ENCODE data around the gene PPIC. TPM values are rescaled to one million over a fixed set of nuclear protein-coding genes. Genes with fewer than 3 reads are reported as not detected.
"Not testable (repeated sequence)": the region's sequence is repeated elsewhere in the genome, so short reads cannot be mapped to it uniquely, and the experiment has no call there.

Gene PPIC
- total RNA-seq, 1 donor from 2014 or later: 2.9 TPM

GRCh38 chr5:123014689-123015088 is 21.8 kb downstream of the PPIC start:
- DNase-seq (ENCODE audit: low spot score in 2 of 2) (no peak), FAIRE-seq (no peak)

GRCh38 chr5:123012321-123012720 is 24.2 kb downstream of the PPIC start:
- no peak for DNase-seq (ENCODE audit: low spot score in 2 of 2)
- no peak for FAIRE-seq

- DNase-seq (ENCODE audit: low spot score in 2 of 2): no peak
- FAIRE-seq: no peak
These were observed 28.8 kb downstream of the PPIC start for GRCh38 chr5:123007754-123008153.

GRCh38 chr5:123007182-123007581 is 29.3 kb downstream of the PPIC start:
- FAIRE-seq (no peak), DNase-seq (ENCODE audit: low spot score in 2 of 2) (no peak)

- DNase-seq (ENCODE audit: low spot score in 2 of 2) (no peak), FAIRE-seq (no peak)
These were observed 34.7 kb downstream of the PPIC start for GRCh38 chr5:123001808-123002207.

- no peak for DNase-seq (ENCODE audit: low spot score in 2 of 2)
- FAIRE-seq: no peak
These were observed 35.8 kb downstream of the PPIC start for GRCh38 chr5:123000731-123001130.

GRCh38 chr5:122999947-123000563 is 36.5 kb downstream of the PPIC start:
- FAIRE-seq (no peak), DNase-seq (ENCODE audit: low spot score in 2 of 2) (no peak)

GRCh38 chr5:122997294-122997693 is 39.2 kb downstream of the PPIC start:
- DNase-seq (ENCODE audit: low spot score in 2 of 2): no peak
- no peak for FAIRE-seq

GRCh38 chr5:122996091-122996490 is 40.4 kb downstream of the PPIC start:
- no peak for FAIRE-seq
- no peak for DNase-seq (ENCODE audit: low spot score in 2 of 2)

GRCh38 chr5:122985954-122986721 is 50.4 kb downstream of the PPIC start:
- FAIRE-seq: no peak

GRCh38 chr5:122985006-122985700 is 51.4 kb downstream of the PPIC start:
- DNase-seq (ENCODE audit: low spot score in 2 of 2): no peak
- no peak for FAIRE-seq

More at GRCh38 chr5:122985954-122986721, 50.4 kb downstream of the PPIC start:
- no peak for DNase-seq (ENCODE audit: low spot score in 2 of 2)

GRCh38 chr5:122984425-122984824 is 52.1 kb downstream of the PPIC start:
- DNase-seq (ENCODE audit: low spot score in 2 of 2): no peak

GRCh38 chr5:122982376-122982775 is 54.1 kb downstream of the PPIC start:
- FAIRE-seq (no peak), DNase-seq (ENCODE audit: low spot score in 2 of 2) (no peak)

More at GRCh38 chr5:122984425-122984824, 52.1 kb downstream of the PPIC start:
- FAIRE-seq: no peak

- no peak for FAIRE-seq
- DNase-seq (ENCODE audit: low spot score in 2 of 2): no peak
These were observed 54.7 kb downstream of the PPIC start for GRCh38 chr5:122981846-122982245.

- FAIRE-seq (no peak), DNase-seq (ENCODE audit: low spot score in 2 of 2) (no peak)
These were observed 57.8 kb downstream of the PPIC start for GRCh38 chr5:122978644-122979297.

- FAIRE-seq (no peak), DNase-seq (ENCODE audit: low spot score in 2 of 2) (no peak)
These were observed 58.5 kb downstream of the PPIC start for GRCh38 chr5:122978068-122978467.

GRCh38 chr5:122977319-122977718 is 59.2 kb downstream of the PPIC start:
- no peak for FAIRE-seq
- DNase-seq (ENCODE audit: low spot score in 2 of 2): no peak

- FAIRE-seq; DNase-seq (ENCODE audit: low spot score in 2 of 2): not testable (repeated sequence)
These were observed 62.3 kb downstream of the PPIC start for GRCh38 chr5:122974251-122974650.

- FAIRE-seq; DNase-seq (ENCODE audit: low spot score in 2 of 2): not testable (repeated sequence)
These were observed 62.8 kb downstream of the PPIC start for GRCh38 chr5:122973759-122974158.

Data from frontal cortex (tissue), 4 donors.